DOHH2 (cell line): ENCODE measurements around the gene H6PD.

Source experiments
- H3F3A ChIP-seq: fragments of 200-600 bp; sonication (generic), shearing (Covaris generic); 2 replicates; pipeline ENCODE4 v1.6.0; 2016; ENCODE audit warnings: antibody characterized with exemption, mild to moderate bottlenecking; ENCODE audit not compliant: control insufficient read depth, insufficient read depth
- H3K27ac ChIP-seq: fragments of 200-600 bp; sonication (generic); 2 replicates; pipeline ENCODE4 v1.5.1; 2014; ENCODE audit warnings: low read depth, mild to moderate bottlenecking, low read length, moderate library complexity
- H3K27me3 ChIP-seq: fragments of 200-600 bp; sonication (generic); 2 replicates; pipeline ENCODE4 v1.6.1; 2014; ENCODE audit warnings: mild to moderate bottlenecking, low read length, mixed read lengths; ENCODE audit not compliant: control insufficient read depth
- H3K36me3 ChIP-seq: fragments of 200-600 bp; sonication (generic); 2 replicates; pipeline ENCODE4 v1.6.1; 2014; ENCODE audit warnings: mild to moderate bottlenecking, low read length, moderate library complexity, mixed read lengths; ENCODE audit not compliant: control insufficient read depth
- H3K4me1 ChIP-seq: fragments of 200-600 bp; sonication (generic); 2 replicates; pipeline ENCODE4 v1.6.1; 2014; ENCODE audit warnings: mild to moderate bottlenecking, low read length, mixed read lengths; ENCODE audit not compliant: control insufficient read depth
- H3K4me2 ChIP-seq: fragments of 200-600 bp; sonication (generic); 2 replicates; pipeline ENCODE4 v1.6.0; 2014; ENCODE audit warnings: mild to moderate bottlenecking, low read length, moderate library complexity
- H3K4me3 ChIP-seq: fragments of 200-600 bp; sonication (generic); 2 replicates; pipeline ENCODE4 v1.5.1; 2014; ENCODE audit warnings: mild to moderate bottlenecking, low read length, mixed read lengths
- H3K79me2 ChIP-seq: fragments of 200-600 bp; sonication (generic); 2 replicates; pipeline ENCODE4 v1.6.1; 2014; ENCODE audit warnings: mild to moderate bottlenecking, low read length, mixed read lengths; ENCODE audit not compliant: control insufficient read depth
- H3K9me2 ChIP-seq: fragments of 200-600 bp; sonication (generic); replicated peaks from 2 replicates; pipeline ENCODE4 v1.6.1; 2014; ENCODE audit warnings: mild to moderate bottlenecking, low read length, mixed read lengths; ENCODE audit not compliant: control insufficient read depth
- H3K9me3 ChIP-seq: fragments of 200-600 bp; sonication (generic); 2 replicates; pipeline ENCODE4 v1.6.1; 2014; ENCODE audit warnings: antibody characterized with exemption, low read length, mixed read lengths; ENCODE audit not compliant: control insufficient read depth, insufficient read depth
- H4K20me1 ChIP-seq: fragments of 200-600 bp; sonication (generic); 2 replicates; pipeline ENCODE4 v1.6.0; 2014; ENCODE audit warnings: low read depth, mild to moderate bottlenecking, antibody characterized with exemption, low read length, moderate library complexity; ENCODE audit not compliant: control insufficient read depth, insufficient read depth
- CTCF ChIP-seq: fragments of 200-600 bp; sonication (generic); IDR thresholded peaks from one replicate; pipeline ENCODE4 v1.5.1; 2014; ENCODE audit warnings: antibody characterized with exemption, mild to moderate bottlenecking, low read depth, low read length; ENCODE audit not compliant: poor library complexity, severe bottlenecking
- EZH2phosphoT487 ChIP-seq: fragments of 200-600 bp; sonication (generic); IDR thresholded peaks from 2 replicates; pipeline ENCODE4 v1.6.1; 2017; ENCODE audit warnings: borderline replicate concordance, mild to moderate bottlenecking, antibody characterized with exemption, low read length, moderate library complexity, mixed read lengths

Gene H6PD

DNA sequence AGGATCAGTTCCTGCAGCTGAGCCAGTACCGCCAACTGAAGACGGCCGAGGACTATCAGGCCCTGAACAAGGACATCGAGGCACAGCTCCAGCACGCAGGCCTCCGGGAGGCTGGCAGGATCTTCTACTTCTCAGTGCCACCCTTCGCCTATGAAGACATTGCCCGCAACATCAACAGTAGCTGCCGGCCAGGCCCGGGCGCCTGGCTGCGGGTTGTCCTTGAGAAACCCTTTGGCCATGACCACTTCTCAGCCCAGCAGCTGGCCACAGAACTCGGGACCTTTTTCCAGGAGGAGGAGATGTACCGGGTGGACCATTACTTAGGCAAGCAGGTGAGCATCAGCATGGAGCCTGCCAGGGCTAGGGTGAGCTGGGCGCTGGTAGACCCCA lies 10.7 kb downstream of the H6PD start:
- TF ChIP-seq EZH2phosphoT487: no peak
- no peak for TF ChIP-seq CTCF
- Histone ChIP-seq H3K36me3 (no peaks in the 10 kb centered on the region; the same call in 1 of the 2 replicates), H3K27ac (no peak overlapping the region), H3K4me3 (no peak overlapping the region), H3K27me3 (no peaks in the 10 kb centered on the region), H3K4me1 (no peaks in the 10 kb centered on the region; the same call in 1 of the 2 replicates), H4K20me1 (peaks cover 3% of the 10 kb centered on the region; the same call in 1 of the 2 replicates), H3K9me2 (no peaks in the 10 kb centered on the region), H3K79me2 (no peaks in the 10 kb centered on the region), H3K4me2 (no peak overlapping the region), H3K9me3 (no peaks in the 10 kb centered on the region), H3F3A (no peaks in the 10 kb centered on the region)

- H3K9me3 ChIP-seq: no peaks in the 10 kb centered on the region
- no peaks in the 10 kb centered on the region for H4K20me1 ChIP-seq
- no peak overlapping the region for H3K4me2 ChIP-seq
- H3K9me2 ChIP-seq: no peaks in the 10 kb centered on the region
- H3K4me3 ChIP-seq: no peak overlapping the region
- no peaks in the 10 kb centered on the region for H3F3A ChIP-seq
- TF ChIP-seq CTCF (no peak), EZH2phosphoT487 (no peak)
- H3K79me2 ChIP-seq: no peaks in the 10 kb centered on the region
- no peaks in the 10 kb centered on the region for H3K27me3 ChIP-seq
- no peaks in the 10 kb centered on the region for H3K4me1 ChIP-seq
- H3K36me3 ChIP-seq: no peaks in the 10 kb centered on the region
- no peak overlapping the region for H3K27ac ChIP-seq
These were observed 11.1 kb downstream of the H6PD start for GRCh38 chr1:9245661-9246060.

- Histone ChIP-seq H3K9me3 (no peaks in the 10 kb centered on the region), H3K4me2 (no peak overlapping the region), H3K27me3 (no peaks in the 10 kb centered on the region), H3K4me1 (no peaks in the 10 kb centered on the region), H3K9me2 (no peaks in the 10 kb centered on the region), H3F3A (no peaks in the 10 kb centered on the region), H3K79me2 (no peaks in the 10 kb centered on the region), H4K20me1 (no peaks in the 10 kb centered on the region), H3K27ac (no peak overlapping the region), H3K4me3 (no peak overlapping the region), H3K36me3 (no peaks in the 10 kb centered on the region)
- no peak for TF ChIP-seq EZH2phosphoT487
- TF ChIP-seq CTCF: no peak
These were observed 11.6 kb downstream of the H6PD start for GRCh38 chr1:9246215-9246614.
